ENCODE measurements around the gene BTG2.

GRCh38 chr1:203265541-203265940, 39.8 kb upstream of the BTG2 start:
- no peak for TF ChIP-seq CTCF (conservative IDR thresholded peaks at IDR 0.05; ENCODE audit: low read depth in 2 of 2)
- no peak for TF ChIP-seq EZH2phosphoT487 (IDR thresholded peaks at IDR 0.05; ENCODE audit: unreplicated experiment)
- no peak for TF ChIP-seq REST (IDR thresholded peaks at IDR 0.05; ENCODE audit: unreplicated experiment)
- no peak for TF ChIP-seq POLR2AphosphoS5 (IDR thresholded peaks at IDR 0.05; ENCODE audit: low read depth)
- no peak for TF ChIP-seq EZH2 (IDR thresholded peaks at IDR 0.05; ENCODE audit: low read depth, unreplicated experiment)
- no peak for TF ChIP-seq STAT1 (IDR thresholded peaks at IDR 0.05; ENCODE audit: unreplicated experiment)
- no peak for TF ChIP-seq CREB1 (CRISPR knock-in tag; IDR thresholded peaks at IDR 0.05; ENCODE audit: low read depth)
- TF ChIP-seq ZNF114 (CRISPR knock-in tag; IDR thresholded peaks at IDR 0.05), result no peak
